Lower leg skin (tissue), 4 donors: ENCODE measurements around the gene PSMB3. TPM values are rescaled to one million over a fixed set of nuclear protein-coding genes. Genes with fewer than 3 reads are reported as not detected.
A peak's percentile ranks its signal among the peaks of the same experiment; 100 is the strongest.

ENCODE experiments used
- DNase-seq, 2 donors: peaks; one replicate each; pipeline ENCODE4 v3.0.0-alpha.2; 2019; ENCODE audit warnings: low spot score in 2 of 2
- H3K4me3 ChIP-seq: fragments of 200-600 bp; sonication (generic); 2 replicates; pipeline ENCODE4 v1.5.1; 2017; ENCODE audit warnings: mild to moderate bottlenecking, low read depth; ENCODE audit not compliant: poor library complexity, severe bottlenecking
- POLR2A ChIP-seq, 2 donors: fragments of 450-650 bp; IDR thresholded peaks; one replicate each; pipeline ENCODE4 v1.6.1; 2016 to 2017; ENCODE audit warnings: antibody characterized with exemption in 2 of 2, mild to moderate bottlenecking in 1 of 2, moderate library complexity in 1 of 2
- WGBS, 2 donors: methylation state at CpG; one replicate each; pipeline ENCODE4 v1.1.5; 2018; 5-methylcytosine and 5-hydroxymethylcytosine counted together
- intact Hi-C: fragments of 100-400 bp; cut with DNase I; formaldehyde crosslinking; loops from one replicate; pipeline ENCODE4 v1.15.0; 2023; ENCODE audit warnings: low total_unique reads
- total RNA-seq, 4 donors: library from RNA; depleted of rRNA; stranded (reverse); fragments of >200 nt; gene quantifications; one replicate each; pipeline ENCODE4 v1.1.0, GENCODE V29; 2016
- TF ChIP-seq, protein P1 (sequence below), 3 donors: fragments of 450-650 bp; IDR thresholded peaks; one replicate each; pipeline ENCODE4 v1.5.1; 2016; ENCODE audit warnings: antibody characterized with exemption in 3 of 3, mild to moderate bottlenecking in 3 of 3, moderate library complexity in 2 of 3

The PSMB3 gene
- total RNA-seq, 4 donors from 2014 or later, result 115 to 149 (median 139) TPM

DNA sequence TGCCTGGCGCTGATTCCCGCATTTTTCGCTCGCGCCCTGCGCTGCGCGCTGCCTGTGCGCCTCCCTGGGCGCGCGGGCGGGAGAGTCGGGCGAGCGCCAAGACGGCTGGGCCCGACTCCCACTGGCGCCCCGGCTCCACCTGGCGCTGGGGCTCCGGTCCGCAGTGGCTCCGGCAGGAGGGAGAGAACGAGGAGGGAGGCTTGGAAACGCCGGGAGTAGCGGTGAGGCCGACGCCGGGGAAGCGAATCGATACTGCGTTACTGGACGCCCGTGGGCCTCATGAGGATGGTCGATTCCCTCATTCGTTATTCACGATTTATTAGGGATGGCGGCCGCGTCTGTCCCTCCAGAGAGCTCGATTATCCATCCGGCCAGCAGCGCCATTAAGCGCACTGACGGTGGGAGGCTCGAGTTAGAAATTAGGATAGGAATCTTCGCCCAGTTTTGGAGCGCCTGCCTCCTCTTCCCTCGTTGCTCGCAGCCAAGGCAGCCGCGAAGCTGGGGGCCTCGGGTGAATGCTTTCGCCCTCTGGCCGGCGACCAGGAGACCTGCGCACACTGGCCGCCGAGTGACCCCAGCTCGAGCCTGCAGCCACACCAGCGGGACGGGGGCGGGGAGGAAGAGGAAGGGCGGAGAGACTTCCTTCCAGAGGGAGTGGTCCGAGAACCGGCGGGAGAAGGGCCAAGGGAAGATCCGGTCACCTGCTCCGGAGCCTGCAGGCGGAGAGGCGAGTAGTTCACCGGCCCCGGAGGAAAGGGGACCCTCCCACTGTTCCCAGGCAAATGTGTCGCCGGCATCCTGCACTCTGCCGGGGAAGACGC is 3.1 kb upstream of the PSMB3 start:
- intact Hi-C loops, result no loop called here
- 0% methylated on average over 56 to 66 of the region's 79 CpGs for WGBS, 2 donors
- TF ChIP-seq, protein P1, sequence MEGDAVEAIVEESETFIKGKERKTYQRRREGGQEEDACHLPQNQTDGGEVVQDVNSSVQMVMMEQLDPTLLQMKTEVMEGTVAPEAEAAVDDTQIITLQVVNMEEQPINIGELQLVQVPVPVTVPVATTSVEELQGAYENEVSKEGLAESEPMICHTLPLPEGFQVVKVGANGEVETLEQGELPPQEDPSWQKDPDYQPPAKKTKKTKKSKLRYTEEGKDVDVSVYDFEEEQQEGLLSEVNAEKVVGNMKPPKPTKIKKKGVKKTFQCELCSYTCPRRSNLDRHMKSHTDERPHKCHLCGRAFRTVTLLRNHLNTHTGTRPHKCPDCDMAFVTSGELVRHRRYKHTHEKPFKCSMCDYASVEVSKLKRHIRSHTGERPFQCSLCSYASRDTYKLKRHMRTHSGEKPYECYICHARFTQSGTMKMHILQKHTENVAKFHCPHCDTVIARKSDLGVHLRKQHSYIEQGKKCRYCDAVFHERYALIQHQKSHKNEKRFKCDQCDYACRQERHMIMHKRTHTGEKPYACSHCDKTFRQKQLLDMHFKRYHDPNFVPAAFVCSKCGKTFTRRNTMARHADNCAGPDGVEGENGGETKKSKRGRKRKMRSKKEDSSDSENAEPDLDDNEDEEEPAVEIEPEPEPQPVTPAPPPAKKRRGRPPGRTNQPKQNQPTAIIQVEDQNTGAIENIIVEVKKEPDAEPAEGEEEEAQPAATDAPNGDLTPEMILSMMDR (IDR thresholded peaks at IDR 0.05), result no peak
- no peak for TF ChIP-seq POLR2A (IDR thresholded peaks at IDR 0.05)
- DNase-seq, result peak; percentile 83 to 97
- peak overlapping the region; percentile 52 for H3K4me3 ChIP-seq

DNA sequence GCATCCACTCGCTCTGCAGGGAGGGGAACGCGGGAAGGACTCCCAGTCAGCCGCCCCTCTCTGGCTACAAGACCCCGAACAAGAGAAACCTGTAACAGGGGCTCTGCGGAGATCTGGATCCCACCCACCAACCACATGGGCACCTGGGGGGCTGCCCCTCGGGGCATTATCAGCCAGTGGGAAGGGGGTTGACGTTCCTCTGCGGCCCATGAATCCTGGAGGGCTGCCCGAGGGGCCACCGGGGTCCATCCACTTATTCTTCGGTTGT is 2.6 kb upstream of the PSMB3 start:
- intact Hi-C loops, result no loop called here
- TF ChIP-seq, protein P1 (IDR thresholded peaks at IDR 0.05), result no peak
- TF ChIP-seq POLR2A (IDR thresholded peaks at IDR 0.05), result no peak
- H3K4me3 ChIP-seq, result peak overlapping the region; percentile 52
- no peak for DNase-seq
- whole genome bisulfite sequencing, 2 donors, result 13 to 14% methylated on average over 10 to 12 of the region's 12 CpGs

DNA sequence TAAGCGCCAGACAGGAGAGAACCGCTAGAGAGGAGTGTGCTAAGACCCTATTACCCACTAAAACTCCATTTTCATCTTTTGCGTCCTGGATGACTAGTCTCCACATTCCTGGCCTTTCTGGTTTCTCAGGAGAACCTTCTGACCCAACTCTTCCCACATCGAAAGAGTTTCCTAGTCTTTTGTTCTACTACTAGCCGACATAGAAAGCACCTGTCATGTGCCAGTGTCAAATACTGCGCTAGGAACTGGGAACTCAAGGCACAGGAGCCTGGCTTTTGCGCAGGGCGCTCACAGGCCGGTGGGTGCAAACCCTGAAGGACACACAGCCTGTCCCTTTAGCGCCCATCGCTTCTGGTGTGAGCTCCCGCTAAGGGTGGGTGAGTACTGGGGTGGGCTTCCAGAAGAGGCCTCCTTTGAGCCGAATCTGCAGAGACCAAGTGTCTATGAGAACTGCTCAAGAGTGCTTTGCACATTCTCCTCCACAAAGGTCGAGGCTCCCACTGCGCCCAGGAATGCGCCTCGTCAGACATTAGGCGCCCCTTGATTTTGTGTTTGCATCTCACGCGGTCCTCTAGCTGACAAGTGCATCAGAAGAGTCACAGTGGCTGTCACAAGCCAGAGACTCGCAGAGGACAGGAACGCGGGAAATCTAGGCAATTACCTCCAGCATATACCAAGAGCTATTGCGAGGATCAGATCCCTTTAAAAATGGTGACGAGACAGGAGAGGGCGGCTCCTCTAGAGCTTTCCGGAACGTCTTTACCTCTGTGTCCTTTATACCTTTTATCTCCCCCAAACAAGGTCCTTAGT is 2.0 kb upstream of the PSMB3 start:
- H3K4me3 ChIP-seq, result no peak overlapping the region
- intact Hi-C loops, result no loop called here
- no peak for TF ChIP-seq POLR2A (IDR thresholded peaks at IDR 0.05)
- TF ChIP-seq, protein P1 (IDR thresholded peaks at IDR 0.05), result no peak
- DNase-seq, result no peak
- WGBS, 2 donors, result 26 to 35% methylated on average over 28 of the region's 28 CpGs

DNA sequence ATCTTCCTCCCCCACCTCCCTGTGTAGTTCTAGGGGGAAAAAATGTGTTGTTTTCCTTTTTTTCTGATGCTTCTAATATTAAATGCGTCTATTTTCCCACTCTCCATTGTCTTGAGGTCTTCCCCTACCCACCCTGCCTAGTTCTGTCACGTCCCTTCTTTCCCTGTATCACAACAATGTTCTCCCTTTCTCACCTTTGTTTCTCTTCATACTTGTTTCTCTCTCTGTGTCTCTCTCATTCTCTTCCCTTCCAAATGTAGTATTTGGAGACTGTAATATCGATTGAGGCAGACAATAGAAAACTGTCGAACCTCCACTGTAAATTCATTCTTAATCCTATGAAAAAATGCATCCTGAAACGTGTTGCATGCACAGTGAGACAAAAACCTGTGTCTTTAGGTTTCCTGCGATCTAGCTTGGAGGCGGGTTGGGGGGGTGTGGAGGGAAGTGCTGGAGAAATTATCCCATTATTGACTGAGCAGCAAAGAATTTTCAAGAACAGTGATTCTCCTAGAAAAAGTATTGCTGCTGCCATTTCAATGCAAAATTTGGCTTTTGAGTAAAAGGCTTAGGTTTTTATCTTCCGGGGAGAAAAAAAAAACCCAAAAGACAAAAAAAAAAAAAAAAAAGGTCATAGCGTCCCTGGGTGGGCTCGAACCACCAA is 1.3 kb upstream of the PSMB3 start:
- 3 to 7% methylated on average over 10 of the region's 10 CpGs for WGBS, 2 donors
- no peak overlapping the region for H3K4me3 ChIP-seq
- intact Hi-C loops, result no loop called here
- no peak for DNase-seq
- TF ChIP-seq POLR2A (IDR thresholded peaks at IDR 0.05), result no peak
- TF ChIP-seq, protein P1 (IDR thresholded peaks at IDR 0.05), result no peak

DNA sequence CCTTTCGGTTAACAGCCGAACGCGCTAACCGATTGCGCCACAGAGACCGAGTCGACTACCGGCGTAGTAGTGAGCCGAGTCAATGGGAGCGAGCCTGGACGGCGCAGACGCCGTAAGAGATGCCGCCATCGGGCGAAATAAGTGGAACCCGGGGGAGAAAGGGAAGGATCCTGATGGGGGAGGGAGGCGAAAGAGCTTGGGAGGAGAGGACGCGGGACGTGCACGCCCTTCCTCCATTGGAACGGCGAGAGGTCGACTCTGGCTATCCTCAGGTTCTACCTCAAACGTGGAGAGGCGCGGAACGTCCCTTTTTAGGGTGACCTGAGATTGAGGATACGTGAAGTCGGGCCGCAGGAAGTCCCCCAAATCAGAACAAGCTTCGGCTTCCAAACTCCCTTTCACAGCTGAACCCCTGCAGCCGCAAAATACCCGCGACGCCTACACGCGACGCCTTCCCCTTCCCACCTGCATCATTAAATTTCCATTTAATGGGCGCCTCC is 683 bp upstream of the PSMB3 start:
- TF ChIP-seq POLR2A (IDR thresholded peaks at IDR 0.05), result no peak
- TF ChIP-seq, protein P1 (IDR thresholded peaks at IDR 0.05), result no peak
- DNase-seq, result peak; percentile 89 to 97
- H3K4me3 ChIP-seq, result peak overlapping the region; percentile 58
- intact Hi-C loops, result no loop called here
- WGBS, 2 donors, result 0% methylated on average over 44 of the region's 44 CpGs
